ENCODE data around the gene MVD.

The MVD gene

DNA sequence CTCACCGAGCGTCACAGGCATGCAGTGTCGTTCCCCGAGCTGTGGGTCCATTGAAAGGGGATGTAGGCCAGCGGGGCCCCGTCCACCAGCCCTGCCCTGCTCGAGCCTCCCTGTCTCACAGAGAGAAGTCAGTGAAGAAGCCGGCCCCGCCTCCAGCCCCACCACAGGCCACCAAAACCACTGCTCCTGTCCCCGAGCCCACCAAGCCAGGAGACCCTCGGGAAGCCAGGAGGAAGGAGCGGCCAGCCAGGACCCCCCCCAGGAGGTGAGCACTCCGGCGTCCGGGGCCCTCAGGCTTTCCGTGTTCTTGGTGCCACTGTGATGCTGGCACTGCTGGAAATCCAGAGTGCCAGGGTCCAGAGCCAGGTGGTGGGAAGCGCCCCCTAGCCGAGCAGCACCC, 38.4 kb downstream of the MVD start:
- Histone ChIP-seq H3K36me3 (ENCODE audit: insufficient read depth, low read length) (peaks cover 75% of the 10 kb centered on the region), H3K4me1 (ENCODE audit: insufficient read depth, low read length, severe bottlenecking) (no peaks in the 10 kb centered on the region), H3K27ac (ENCODE audit: low read depth, low read length, poor library complexity, severe bottlenecking) (no peak overlapping the region), H3K9me3 (ENCODE audit: low read length) (no peaks in the 10 kb centered on the region), H4K20me1 (ENCODE audit: insufficient read depth, low read length) (no peaks in the 10 kb centered on the region), H3K4me2 (ENCODE audit: low read length) (no peak overlapping the region), H3K9me2 (ENCODE audit: low read depth, low read length) (no peaks in the 10 kb centered on the region), H3K4me3 (ENCODE audit: low read depth, low read length, poor library complexity, severe bottlenecking) (no peak overlapping the region), H3K9ac (ENCODE audit: low read length) (no peak overlapping the region), H3K79me2 (ENCODE audit: insufficient read depth, low read length) (no peaks in the 10 kb centered on the region), H2AFZ (ENCODE audit: low read length) (no peak overlapping the region), H3F3A (ENCODE audit: insufficient read depth, low read length) (no peaks in the 10 kb centered on the region), H3K27me3 (ENCODE audit: insufficient read depth, low read length) (no peaks in the 10 kb centered on the region)
- no peak for TF ChIP-seq EZH2 (IDR thresholded peaks at IDR 0.05; ENCODE audit: borderline replicate concordance, low read length)
- TF ChIP-seq, protein P1, sequence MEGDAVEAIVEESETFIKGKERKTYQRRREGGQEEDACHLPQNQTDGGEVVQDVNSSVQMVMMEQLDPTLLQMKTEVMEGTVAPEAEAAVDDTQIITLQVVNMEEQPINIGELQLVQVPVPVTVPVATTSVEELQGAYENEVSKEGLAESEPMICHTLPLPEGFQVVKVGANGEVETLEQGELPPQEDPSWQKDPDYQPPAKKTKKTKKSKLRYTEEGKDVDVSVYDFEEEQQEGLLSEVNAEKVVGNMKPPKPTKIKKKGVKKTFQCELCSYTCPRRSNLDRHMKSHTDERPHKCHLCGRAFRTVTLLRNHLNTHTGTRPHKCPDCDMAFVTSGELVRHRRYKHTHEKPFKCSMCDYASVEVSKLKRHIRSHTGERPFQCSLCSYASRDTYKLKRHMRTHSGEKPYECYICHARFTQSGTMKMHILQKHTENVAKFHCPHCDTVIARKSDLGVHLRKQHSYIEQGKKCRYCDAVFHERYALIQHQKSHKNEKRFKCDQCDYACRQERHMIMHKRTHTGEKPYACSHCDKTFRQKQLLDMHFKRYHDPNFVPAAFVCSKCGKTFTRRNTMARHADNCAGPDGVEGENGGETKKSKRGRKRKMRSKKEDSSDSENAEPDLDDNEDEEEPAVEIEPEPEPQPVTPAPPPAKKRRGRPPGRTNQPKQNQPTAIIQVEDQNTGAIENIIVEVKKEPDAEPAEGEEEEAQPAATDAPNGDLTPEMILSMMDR (IDR thresholded peaks at IDR 0.05; ENCODE audit: low read length) = no peak

DNA sequence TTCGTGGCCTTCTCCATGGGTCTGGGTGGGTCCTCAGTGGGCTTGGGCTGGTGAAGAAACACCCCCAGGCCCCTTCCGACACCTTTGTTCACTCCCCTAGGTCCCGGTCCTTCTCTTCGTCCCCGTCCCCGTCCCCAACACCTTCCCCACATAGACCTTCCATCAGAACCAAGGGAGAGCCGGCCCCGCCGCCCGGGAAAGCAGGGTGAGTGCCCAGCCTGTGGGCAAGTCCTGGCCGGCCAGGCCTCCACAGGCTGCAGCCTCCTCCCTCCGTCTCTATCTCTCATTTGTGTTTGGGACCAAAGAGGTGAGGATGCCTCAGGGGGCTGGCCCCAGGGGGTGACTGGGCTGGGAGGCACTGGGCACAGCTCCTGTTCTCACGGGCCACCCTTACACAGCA, 39.0 kb downstream of the MVD start:
- no peaks in the 10 kb centered on the region for H3K79me2 ChIP-seq (ENCODE audit: insufficient read depth, low read length)
- no peak overlapping the region for H3K4me3 ChIP-seq (ENCODE audit: low read depth, low read length, poor library complexity, severe bottlenecking)
- H3K27ac ChIP-seq (ENCODE audit: low read depth, low read length, poor library complexity, severe bottlenecking) = no peak overlapping the region
- no peak overlapping the region for H2AFZ ChIP-seq (ENCODE audit: low read length)
- no peaks in the 10 kb centered on the region for H3K9me2 ChIP-seq (ENCODE audit: low read depth, low read length)
- H3K27me3 ChIP-seq (ENCODE audit: insufficient read depth, low read length) = no peaks in the 10 kb centered on the region
- TF ChIP-seq, protein P1 (IDR thresholded peaks at IDR 0.05; ENCODE audit: low read length) = no peak
- TF ChIP-seq EZH2 (IDR thresholded peaks at IDR 0.05; ENCODE audit: borderline replicate concordance, low read length) = no peak
- no peak overlapping the region for H3K4me2 ChIP-seq (ENCODE audit: low read length)
- H3F3A ChIP-seq (ENCODE audit: insufficient read depth, low read length) = no peaks in the 10 kb centered on the region
- H3K9ac ChIP-seq (ENCODE audit: low read length) = no peak overlapping the region
- H3K4me1 ChIP-seq (ENCODE audit: insufficient read depth, low read length, severe bottlenecking) = no peaks in the 10 kb centered on the region
- no peaks in the 10 kb centered on the region for H4K20me1 ChIP-seq (ENCODE audit: insufficient read depth, low read length)
- no peaks in the 10 kb centered on the region for H3K9me3 ChIP-seq (ENCODE audit: low read length)
- H3K36me3 ChIP-seq (ENCODE audit: insufficient read depth, low read length) = peaks cover 76% of the 10 kb centered on the region

DNA sequence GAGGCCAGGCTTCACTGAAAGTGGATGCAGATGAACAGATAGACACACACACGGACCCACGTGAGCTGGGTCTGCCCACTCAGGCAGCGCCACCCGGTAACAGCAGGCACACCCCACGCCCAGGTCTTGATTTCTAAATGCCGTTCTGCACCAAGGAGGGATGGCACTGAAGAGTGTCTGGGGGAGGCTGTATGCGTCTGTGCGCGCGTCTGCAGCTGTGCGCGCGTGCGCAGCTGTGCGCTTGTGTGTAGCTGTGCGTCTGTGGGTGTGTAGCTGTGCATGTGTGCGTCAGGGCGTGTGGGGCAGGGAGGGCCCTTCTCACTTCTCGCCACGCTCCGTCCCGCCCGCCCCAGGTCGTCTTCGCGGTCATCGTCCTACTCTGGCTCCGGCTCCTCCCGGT, 40.0 kb downstream of the MVD start:
- Histone ChIP-seq H3K9me2 (ENCODE audit: low read depth, low read length) (no peaks in the 10 kb centered on the region), H3K27ac (ENCODE audit: low read depth, low read length, poor library complexity, severe bottlenecking) (no peak overlapping the region), H2AFZ (ENCODE audit: low read length) (no peak overlapping the region), H3K27me3 (ENCODE audit: insufficient read depth, low read length) (no peaks in the 10 kb centered on the region), H4K20me1 (ENCODE audit: insufficient read depth, low read length) (no peaks in the 10 kb centered on the region), H3K9ac (ENCODE audit: low read length) (no peak overlapping the region), H3K36me3 (ENCODE audit: insufficient read depth, low read length) (peaks cover 67% of the 10 kb centered on the region), H3K4me3 (ENCODE audit: low read depth, low read length, poor library complexity, severe bottlenecking) (no peak overlapping the region), H3K79me2 (ENCODE audit: insufficient read depth, low read length) (no peaks in the 10 kb centered on the region), H3F3A (ENCODE audit: insufficient read depth, low read length) (no peaks in the 10 kb centered on the region), H3K4me2 (ENCODE audit: low read length) (no peak overlapping the region), H3K9me3 (ENCODE audit: low read length) (no peaks in the 10 kb centered on the region), H3K4me1 (ENCODE audit: insufficient read depth, low read length, severe bottlenecking) (no peaks in the 10 kb centered on the region)
- TF ChIP-seq, protein P1 (IDR thresholded peaks at IDR 0.05; ENCODE audit: low read length) = no peak
- no peak for TF ChIP-seq EZH2 (IDR thresholded peaks at IDR 0.05; ENCODE audit: borderline replicate concordance, low read length)

Data from OCI-LY1 (cell line).